Fibroblast of mammary gland (primary cell): Measurements from ENCODE around the gene POLR2A.
A peak's percentile ranks its signal among the peaks of the same experiment; 100 is the strongest.

Experiments used
- DNase-seq: peaks from one replicate; pipeline ENCODE4 v3.0.0-alpha.2; 2010; ENCODE audit warnings: low read depth
- H3K4me3 ChIP-seq: 2 replicates; pipeline ENCODE4 v1.5.1; 2011; ENCODE audit warnings: low read depth, mild to moderate bottlenecking, low read length, moderate library complexity; ENCODE audit not compliant: control insufficient read depth
- CTCF ChIP-seq: conservative IDR thresholded peaks from 2 replicates; pipeline ENCODE4 v1.5.1; 2011; ENCODE audit warnings: low read depth, low read length, inconsistent platforms; ENCODE audit not compliant: control insufficient read depth, insufficient read depth

Gene POLR2A

GRCh38 chr17:7497228-7497627, 13.1 kb downstream of the POLR2A start:
- H3K4me3 ChIP-seq: no peak overlapping the region
- no peak for TF ChIP-seq CTCF
- DNase-seq: no peak

GRCh38 chr17:7497636-7498035, 13.5 kb downstream of the POLR2A start:
- DNase-seq: no peak
- no peak overlapping the region for H3K4me3 ChIP-seq
- TF ChIP-seq CTCF: no peak

GRCh38 chr17:7499161-7499560, 15.0 kb downstream of the POLR2A start:
- H3K4me3 ChIP-seq: no peak overlapping the region
- TF ChIP-seq CTCF: no peak
- no peak for DNase-seq

- no peak overlapping the region for H3K4me3 ChIP-seq
- TF ChIP-seq CTCF: no peak
- DNase-seq: no peak
Observed at GRCh38 chr17:7501729-7502128, 17.6 kb downstream of the POLR2A start.

GRCh38 chr17:7502171-7502847, 18.1 kb downstream of the POLR2A start:
- DNase-seq: no peak
- H3K4me3 ChIP-seq: no peak overlapping the region
- no peak for TF ChIP-seq CTCF

- TF ChIP-seq CTCF: peak; percentile 27
- H3K4me3 ChIP-seq: no peak overlapping the region
- no peak for DNase-seq
Observed at GRCh38 chr17:7502987-7503386, 18.8 kb downstream of the POLR2A start.

GRCh38 chr17:7503521-7503920, 19.4 kb downstream of the POLR2A start:
- H3K4me3 ChIP-seq: no peak overlapping the region
- DNase-seq: no peak
- no peak for TF ChIP-seq CTCF
